Posterior cingulate gyrus (tissue), 11 donors: ENCODE measurements around the gene KRT16.

ENCODE experiments used
- DNase-seq, 10 donors: peaks; one replicate each; pipeline versions ENCODE4 v3.0.0 to v3.0.0-alpha.2; 2020 to 2021; ENCODE audit warnings: mixed read lengths in 3 of 10
- intact Hi-C: fragments of 100-400 bp; cut with DNase I; formaldehyde crosslinking; loops from one replicate; pipeline ENCODE4 v1.15.1; 2023

KRT16 gene

GRCh38 chr17:41571561-41572434 is 40.8 kb downstream of the KRT16 start, which contains the start of gene KRT9:
Gene KRT9 (minus strand): TSS chr17:41572059. CDS start chr17:41571992, 67 bp downstream.
- peak in 2 of 10 donors; percentile 51 to 61 for DNase-seq
- intact Hi-C loops, result no loop called here

- DNase-seq, result peak in 1 of 10 donors; percentile 37
- intact Hi-C loops, result no loop called here
These were observed 45.2 kb downstream of the KRT16 start for GRCh38 chr17:41567317-41567716.

- intact Hi-C loops, result no loop called here
- DNase-seq, result no peak
These were observed 47.2 kb downstream of the KRT16 start for GRCh38 chr17:41565338-41565737.

- no peak for DNase-seq
These were observed 48.9 kb downstream of the KRT16 start for GRCh38 chr17:41563607-41564170.

GRCh38 chr17:41561554-41561953 is 51.0 kb downstream of the KRT16 start:
- peak in 2 of 10 donors; percentile 8 to 31 for DNase-seq
- intact Hi-C loops, result no loop called here

More at GRCh38 chr17:41563607-41564170, 48.9 kb downstream of the KRT16 start:
- intact Hi-C loops, result no loop called here
